Adipocyte (in vitro differentiated cells): ENCODE data around the gene FOXO3B.
"Not testable (repeated sequence)": the region's sequence is repeated elsewhere in the genome, so short reads cannot be mapped to it uniquely, and the experiment has no call there.

Source experiments
- DNase-seq: peaks from one replicate; pipeline ENCODE4 v3.0.0-alpha.2; 2015; ENCODE audit warnings: low read depth
- H3K27me3 ChIP-seq: replicated peaks from 2 replicates; pipeline ENCODE4 v1.7.0; 2013; ENCODE audit warnings: mild to moderate bottlenecking, low read length, moderate library complexity; ENCODE audit not compliant: control insufficient read depth, insufficient read depth
- H3K36me3 ChIP-seq: 2 replicates; pipeline ENCODE4 v1.7.0; 2013; ENCODE audit warnings: low read length, mild to moderate bottlenecking, moderate library complexity; ENCODE audit not compliant: control insufficient read depth, insufficient read depth, severe bottlenecking
- H3K4me1 ChIP-seq: 2 replicates; pipeline ENCODE4 v1.7.0; 2013; ENCODE audit warnings: mild to moderate bottlenecking, low read length, moderate library complexity; ENCODE audit not compliant: control insufficient read depth, insufficient read depth
- H3K4me3 ChIP-seq: 2 replicates; pipeline ENCODE4 v1.7.0; 2013; ENCODE audit warnings: mild to moderate bottlenecking, low read length, moderate library complexity
- H3K9ac ChIP-seq: 2 replicates; pipeline ENCODE4 v1.7.0; 2013; ENCODE audit warnings: mild to moderate bottlenecking, low read length, moderate library complexity
- H3K9me3 ChIP-seq: 2 replicates; pipeline ENCODE4 v1.7.0; 2013; ENCODE audit warnings: mild to moderate bottlenecking, low read length, moderate library complexity; ENCODE audit not compliant: control insufficient read depth

Gene FOXO3B

GRCh38 chr17:18695143-18695542 lies 13.0 kb upstream of the FOXO3B start:
- not testable (repeated sequence) for H3K9me3 ChIP-seq, H3K4me1 ChIP-seq, H3K4me3 ChIP-seq, DNase-seq, H3K9ac ChIP-seq, H3K27me3 ChIP-seq, H3K36me3 ChIP-seq

GRCh38 chr17:18682668-18683067 lies 554 bp upstream of the FOXO3B start:
- not testable (repeated sequence) for H3K9me3 ChIP-seq, H3K27me3 ChIP-seq, H3K36me3 ChIP-seq, H3K4me1 ChIP-seq
- peak; percentile 2 for DNase-seq
- Histone ChIP-seq H3K9ac (peak overlapping the region; percentile 34), H3K4me3 (peak overlapping the region; percentile 80)

- H3K4me1 ChIP-seq, H3K9ac ChIP-seq, DNase-seq, H3K9me3 ChIP-seq, H3K36me3 ChIP-seq, H3K27me3 ChIP-seq, H3K4me3 ChIP-seq: not testable (repeated sequence)
Measured at GRCh38 chr17:18677381-18677780, 4.7 kb downstream of the FOXO3B start.

- H3K27me3 ChIP-seq, H3K9me3 ChIP-seq, H3K36me3 ChIP-seq, H3K4me1 ChIP-seq, H3K4me3 ChIP-seq, DNase-seq, H3K9ac ChIP-seq: not testable (repeated sequence)
Measured at GRCh38 chr17:18676928-18677327, 5.2 kb downstream of the FOXO3B start.

GRCh38 chr17:18672395-18673227 lies 9.5 kb downstream of the FOXO3B start:
- H3K4me1 ChIP-seq, H3K9ac ChIP-seq, H3K27me3 ChIP-seq, DNase-seq, H3K4me3 ChIP-seq: not testable (repeated sequence)
- Histone ChIP-seq H3K9me3 (peaks cover 22% of the 10 kb centered on the region), H3K36me3 (peaks cover 13% of the 10 kb centered on the region)

GRCh38 chr17:18668625-18669024 lies 13.5 kb downstream of the FOXO3B start:
- H3K27me3 ChIP-seq, H3K4me3 ChIP-seq, H3K9ac ChIP-seq, DNase-seq, H3K4me1 ChIP-seq: not testable (repeated sequence)
- Histone ChIP-seq H3K9me3 (peaks cover 44% of the 10 kb centered on the region), H3K36me3 (peaks cover 13% of the 10 kb centered on the region)

- H3K4me1 ChIP-seq = not testable (repeated sequence)
Measured at GRCh38 chr17:18667535-18667934, 14.6 kb downstream of the FOXO3B start.

GRCh38 chr17:18666326-18666725 lies 15.8 kb downstream of the FOXO3B start:
- not testable (repeated sequence) for H3K4me1 ChIP-seq, H3K4me3 ChIP-seq, H3K9ac ChIP-seq, H3K36me3 ChIP-seq, DNase-seq, H3K27me3 ChIP-seq
- H3K9me3 ChIP-seq = peaks cover 67% of the 10 kb centered on the region

More at GRCh38 chr17:18667535-18667934, 14.6 kb downstream of the FOXO3B start:
- DNase-seq, H3K9ac ChIP-seq, H3K27me3 ChIP-seq, H3K4me3 ChIP-seq: not testable (repeated sequence)
- Histone ChIP-seq H3K36me3 (peaks cover 13% of the 10 kb centered on the region), H3K9me3 (peaks cover 55% of the 10 kb centered on the region)

- H3K4me3 ChIP-seq = peak overlapping the region; percentile 59
- peaks cover 63% of the 10 kb centered on the region for H3K9me3 ChIP-seq
- not testable (repeated sequence) for H3K9ac ChIP-seq, DNase-seq, H3K4me1 ChIP-seq, H3K36me3 ChIP-seq, H3K27me3 ChIP-seq
Measured at GRCh38 chr17:18661924-18662624, 20.0 kb downstream of the FOXO3B start.

- not testable (repeated sequence) for H3K27me3 ChIP-seq, H3K9ac ChIP-seq, H3K4me3 ChIP-seq, H3K9me3 ChIP-seq, DNase-seq, H3K4me1 ChIP-seq, H3K36me3 ChIP-seq
Measured at GRCh38 chr17:18650094-18650493, 32.0 kb downstream of the FOXO3B start.

GRCh38 chr17:18644291-18644690 lies 37.8 kb downstream of the FOXO3B start, which contains the start of gene TBC1D28:
TSS of gene TBC1D28 (minus strand) at chr17:18644391. CDS start at chr17:18641352, 3,039 bp downstream.
- not testable (repeated sequence) for H3K27me3 ChIP-seq, H3K4me1 ChIP-seq, DNase-seq, H3K9me3 ChIP-seq, H3K36me3 ChIP-seq, H3K9ac ChIP-seq, H3K4me3 ChIP-seq
